ENCODE data around the gene TENT4A. TPM values are rescaled to one million over a fixed set of nuclear protein-coding genes. Genes with fewer than 3 reads are reported as not detected.

TENT4A gene
- total RNA-seq, 4 donors from 2014 or later: 11.9 to 15.2 (median 12.7) TPM

DNA sequence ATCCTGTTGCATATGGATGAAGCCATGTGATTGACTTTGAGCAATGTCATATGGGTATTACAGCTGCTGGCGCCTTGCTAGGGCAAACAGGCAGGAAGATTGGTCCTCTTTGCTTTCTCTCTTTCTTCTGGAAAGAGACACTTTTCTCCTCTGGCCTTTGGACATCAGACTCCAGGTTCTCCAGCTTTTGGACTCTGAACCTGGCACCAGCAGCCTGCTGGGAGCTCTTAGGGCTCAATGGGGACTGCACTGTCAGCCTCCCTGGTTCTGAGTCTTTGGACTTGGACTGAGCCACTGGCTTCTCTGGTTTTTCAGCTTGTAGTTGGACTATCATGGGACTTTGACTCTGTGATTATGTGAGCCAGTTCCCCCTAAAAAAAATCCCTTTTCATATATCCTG, 34.8 kb upstream of the TENT4A start:
- ATAC-seq (no peak), DNase-seq (no peak)
- no peaks in the 10 kb centered on the region for H3K27me3 ChIP-seq
- H3K36me3 ChIP-seq: no peaks in the 10 kb centered on the region
- no peak overlapping the region for H3K27ac ChIP-seq
- TF ChIP-seq, protein P1, sequence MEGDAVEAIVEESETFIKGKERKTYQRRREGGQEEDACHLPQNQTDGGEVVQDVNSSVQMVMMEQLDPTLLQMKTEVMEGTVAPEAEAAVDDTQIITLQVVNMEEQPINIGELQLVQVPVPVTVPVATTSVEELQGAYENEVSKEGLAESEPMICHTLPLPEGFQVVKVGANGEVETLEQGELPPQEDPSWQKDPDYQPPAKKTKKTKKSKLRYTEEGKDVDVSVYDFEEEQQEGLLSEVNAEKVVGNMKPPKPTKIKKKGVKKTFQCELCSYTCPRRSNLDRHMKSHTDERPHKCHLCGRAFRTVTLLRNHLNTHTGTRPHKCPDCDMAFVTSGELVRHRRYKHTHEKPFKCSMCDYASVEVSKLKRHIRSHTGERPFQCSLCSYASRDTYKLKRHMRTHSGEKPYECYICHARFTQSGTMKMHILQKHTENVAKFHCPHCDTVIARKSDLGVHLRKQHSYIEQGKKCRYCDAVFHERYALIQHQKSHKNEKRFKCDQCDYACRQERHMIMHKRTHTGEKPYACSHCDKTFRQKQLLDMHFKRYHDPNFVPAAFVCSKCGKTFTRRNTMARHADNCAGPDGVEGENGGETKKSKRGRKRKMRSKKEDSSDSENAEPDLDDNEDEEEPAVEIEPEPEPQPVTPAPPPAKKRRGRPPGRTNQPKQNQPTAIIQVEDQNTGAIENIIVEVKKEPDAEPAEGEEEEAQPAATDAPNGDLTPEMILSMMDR (IDR thresholded peaks at IDR 0.05 in 4 of 5, conservative IDR thresholded peaks at IDR 0.05 in 1 of 5): no peak
- no peaks in the 10 kb centered on the region for H3K4me1 ChIP-seq
- H3K9me3 ChIP-seq: no peaks in the 10 kb centered on the region
- in situ Hi-C loops (cut with MboI; ENCODE audit: low sequenced_read_pairs in 4 of 4): no loop called here
- no peak overlapping the region for H3K4me3 ChIP-seq
- intact Hi-C loops (cut with DNase I; ENCODE audit: low total_unique reads): no loop called here

DNA sequence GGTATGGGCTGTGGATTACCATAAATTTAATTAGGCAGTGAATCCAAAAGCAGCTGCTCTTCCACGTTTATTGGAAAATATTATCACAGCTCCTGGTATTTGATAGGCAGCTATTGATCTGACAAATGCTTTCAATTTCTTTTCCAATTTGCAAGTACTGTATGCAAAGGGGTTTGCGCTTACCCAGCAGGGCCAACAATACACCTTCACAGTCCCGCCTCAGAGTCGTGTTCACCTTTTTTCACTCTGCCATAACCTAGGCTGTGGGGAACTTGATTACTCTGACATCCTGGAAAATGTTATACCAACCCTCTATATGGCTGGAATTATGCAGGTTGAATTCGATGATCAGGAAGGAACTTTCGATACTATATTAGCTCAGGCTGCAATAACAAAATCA, 32.3 kb upstream of the TENT4A start:
- ATAC-seq (no peak), DNase-seq (no peak)
- in situ Hi-C loops (cut with MboI; ENCODE audit: low sequenced_read_pairs in 4 of 4) (no loop called here), intact Hi-C loops (cut with DNase I; ENCODE audit: low total_unique reads) (no loop called here)
- Histone ChIP-seq H3K4me1 (no peaks in the 10 kb centered on the region), H3K36me3 (no peaks in the 10 kb centered on the region), H3K4me3 (no peak overlapping the region), H3K9me3 (no peaks in the 10 kb centered on the region), H3K27ac (no peak overlapping the region), H3K27me3 (no peaks in the 10 kb centered on the region)
- TF ChIP-seq POLR2A (IDR thresholded peaks at IDR 0.05): no peak
- TF ChIP-seq, protein P1 (IDR thresholded peaks at IDR 0.05 in 4 of 5, conservative IDR thresholded peaks at IDR 0.05 in 1 of 5): no peak

DNA sequence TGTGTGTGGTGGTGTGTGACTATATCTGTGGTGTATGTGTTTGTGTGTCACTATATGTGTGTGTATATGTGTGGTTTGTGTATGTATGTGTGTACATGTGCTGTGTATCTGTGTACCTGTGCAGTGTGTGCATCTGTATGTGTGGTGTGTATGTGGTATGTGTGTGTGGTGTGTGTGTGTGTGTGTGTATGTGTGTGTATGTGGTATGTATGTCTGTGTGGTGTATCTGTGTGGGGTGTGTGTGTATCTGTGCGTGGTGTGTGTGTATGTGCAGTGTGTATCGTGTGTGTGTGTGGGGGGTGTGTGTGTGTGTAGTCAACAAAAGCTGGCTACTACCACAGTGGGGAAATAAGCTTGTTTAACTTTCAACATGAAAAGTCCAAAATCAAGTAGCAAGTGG, 31.6 kb upstream of the TENT4A start:
- Histone ChIP-seq H3K27ac (no peak overlapping the region), H3K4me3 (no peak overlapping the region), H3K4me1 (no peaks in the 10 kb centered on the region), H3K9me3 (no peaks in the 10 kb centered on the region), H3K27me3 (no peaks in the 10 kb centered on the region), H3K36me3 (no peaks in the 10 kb centered on the region)
- DNase-seq: no peak
- no peak for TF ChIP-seq POLR2A (IDR thresholded peaks at IDR 0.05)
- TF ChIP-seq, protein P1 (IDR thresholded peaks at IDR 0.05 in 4 of 5, conservative IDR thresholded peaks at IDR 0.05 in 1 of 5): no peak
- in situ Hi-C loops (cut with MboI; ENCODE audit: low sequenced_read_pairs in 4 of 4): no loop called here
- ATAC-seq: no peak
- intact Hi-C loops (cut with DNase I; ENCODE audit: low total_unique reads): no loop called here

DNA sequence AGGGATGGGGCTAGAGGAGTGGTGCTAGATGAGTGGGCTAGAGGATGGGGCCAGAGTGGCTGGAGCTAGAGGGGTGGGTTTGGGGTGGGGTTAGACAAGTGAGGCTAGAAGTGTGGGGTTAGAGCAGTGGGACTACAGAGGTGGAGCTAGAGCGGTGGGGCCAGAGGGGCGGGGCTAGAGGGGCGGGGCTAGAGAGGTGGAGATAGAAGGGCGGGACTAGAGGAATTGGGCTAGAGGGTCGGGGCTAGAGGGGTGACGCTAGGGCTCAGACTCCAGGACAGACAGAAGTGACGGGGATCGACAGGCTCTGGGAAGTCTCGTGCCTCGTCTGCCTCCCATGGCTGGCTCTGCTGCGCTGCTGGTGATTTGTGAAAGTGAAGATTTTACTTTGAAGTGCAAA, 31.0 kb upstream of the TENT4A start:
- Histone ChIP-seq H3K27me3 (no peaks in the 10 kb centered on the region), H3K27ac (no peak overlapping the region), H3K36me3 (no peaks in the 10 kb centered on the region), H3K9me3 (no peaks in the 10 kb centered on the region), H3K4me3 (no peak overlapping the region), H3K4me1 (no peaks in the 10 kb centered on the region)
- TF ChIP-seq POLR2A (IDR thresholded peaks at IDR 0.05): no peak
- TF ChIP-seq, protein P1 (IDR thresholded peaks at IDR 0.05 in 4 of 5, conservative IDR thresholded peaks at IDR 0.05 in 1 of 5): no peak
- ATAC-seq: no peak
- DNase-seq: no peak
- in situ Hi-C loops (cut with MboI; ENCODE audit: low sequenced_read_pairs in 4 of 4): no loop called here
- intact Hi-C loops (cut with DNase I; ENCODE audit: low total_unique reads): no loop called here

DNA sequence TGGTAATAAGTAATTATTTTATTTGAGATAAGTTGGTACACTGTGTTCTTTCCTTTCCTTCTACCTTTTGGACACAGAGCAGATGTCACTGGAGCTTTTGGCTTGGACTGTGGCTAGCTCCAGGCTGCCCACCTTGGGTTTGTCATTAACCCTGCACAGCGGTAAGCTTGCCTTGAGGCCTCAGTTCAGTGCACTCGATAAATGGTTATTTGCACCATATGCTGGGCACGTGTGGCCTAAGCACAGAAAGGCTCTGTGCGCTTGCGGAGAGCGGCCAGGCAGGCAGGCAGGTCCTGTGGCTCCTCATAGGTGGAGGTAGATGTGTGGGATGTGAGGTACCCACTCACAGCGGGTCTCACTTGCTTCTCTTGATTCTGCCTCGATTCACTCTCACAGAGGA, 30.0 kb upstream of the TENT4A start:
- no peaks in the 10 kb centered on the region for H3K9me3 ChIP-seq
- no peak for ATAC-seq
- H3K27ac ChIP-seq: no peak overlapping the region
- intact Hi-C loops (cut with DNase I; ENCODE audit: low total_unique reads): no loop called here
- in situ Hi-C loops (cut with MboI; ENCODE audit: low sequenced_read_pairs in 4 of 4): no loop called here
- no peak for TF ChIP-seq POLR2A (IDR thresholded peaks at IDR 0.05)
- TF ChIP-seq, protein P1 (IDR thresholded peaks at IDR 0.05 in 4 of 5, conservative IDR thresholded peaks at IDR 0.05 in 1 of 5): no peak
- no peaks in the 10 kb centered on the region for H3K4me1 ChIP-seq
- no peak for DNase-seq
- no peaks in the 10 kb centered on the region for H3K36me3 ChIP-seq
- H3K4me3 ChIP-seq: no peak overlapping the region
- no peaks in the 10 kb centered on the region for H3K27me3 ChIP-seq
